GM12872 (cell line): ENCODE data around the gene SMYD3.

ENCODE experiments used
- TF ChIP-seq, protein P1 (sequence below): IDR thresholded peaks from 3 replicates; pipeline ENCODE4 v1.5.1; 2011; ENCODE audit warnings: low read depth, mild to moderate bottlenecking, low read length, moderate library complexity; ENCODE audit not compliant: insufficient read depth

The SMYD3 gene

DNA sequence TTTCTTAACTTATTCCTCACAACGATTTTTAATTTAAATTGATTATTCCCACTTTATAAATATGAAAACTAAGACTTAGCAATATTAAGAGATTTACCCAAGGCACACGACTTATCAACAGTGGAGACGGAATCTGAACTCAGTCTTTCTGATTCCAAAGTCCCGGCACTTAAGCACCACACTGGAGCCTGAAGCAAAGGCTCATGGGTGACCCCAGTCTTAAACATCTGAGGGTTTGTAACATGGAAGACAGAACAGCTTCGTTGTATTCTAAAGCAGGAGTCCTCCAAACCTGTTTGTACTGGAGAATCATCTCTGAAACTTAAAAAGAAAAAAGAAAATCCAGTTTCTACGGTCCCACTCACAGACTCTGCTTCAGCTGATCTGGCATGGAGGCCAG is 519.5 kb downstream of the SMYD3 start:
- TF ChIP-seq, protein P1, sequence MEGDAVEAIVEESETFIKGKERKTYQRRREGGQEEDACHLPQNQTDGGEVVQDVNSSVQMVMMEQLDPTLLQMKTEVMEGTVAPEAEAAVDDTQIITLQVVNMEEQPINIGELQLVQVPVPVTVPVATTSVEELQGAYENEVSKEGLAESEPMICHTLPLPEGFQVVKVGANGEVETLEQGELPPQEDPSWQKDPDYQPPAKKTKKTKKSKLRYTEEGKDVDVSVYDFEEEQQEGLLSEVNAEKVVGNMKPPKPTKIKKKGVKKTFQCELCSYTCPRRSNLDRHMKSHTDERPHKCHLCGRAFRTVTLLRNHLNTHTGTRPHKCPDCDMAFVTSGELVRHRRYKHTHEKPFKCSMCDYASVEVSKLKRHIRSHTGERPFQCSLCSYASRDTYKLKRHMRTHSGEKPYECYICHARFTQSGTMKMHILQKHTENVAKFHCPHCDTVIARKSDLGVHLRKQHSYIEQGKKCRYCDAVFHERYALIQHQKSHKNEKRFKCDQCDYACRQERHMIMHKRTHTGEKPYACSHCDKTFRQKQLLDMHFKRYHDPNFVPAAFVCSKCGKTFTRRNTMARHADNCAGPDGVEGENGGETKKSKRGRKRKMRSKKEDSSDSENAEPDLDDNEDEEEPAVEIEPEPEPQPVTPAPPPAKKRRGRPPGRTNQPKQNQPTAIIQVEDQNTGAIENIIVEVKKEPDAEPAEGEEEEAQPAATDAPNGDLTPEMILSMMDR = no peak

DNA sequence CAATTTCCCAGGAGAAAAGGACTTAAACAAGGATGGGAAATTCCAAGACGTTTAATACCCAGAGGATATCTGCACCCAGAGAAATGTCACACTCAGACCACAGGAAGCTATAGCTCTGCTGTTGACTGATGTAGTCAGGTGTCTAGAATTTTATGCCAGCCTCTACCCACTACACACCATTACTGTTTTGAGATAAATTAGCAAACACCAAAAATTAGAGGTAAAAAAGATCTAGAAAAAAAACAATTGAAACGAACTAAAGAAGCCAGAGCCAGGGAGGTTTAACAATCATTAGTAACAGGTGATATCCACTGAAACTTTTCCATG is 519.9 kb downstream of the SMYD3 start:
- TF ChIP-seq, protein P1 = no peak

DNA sequence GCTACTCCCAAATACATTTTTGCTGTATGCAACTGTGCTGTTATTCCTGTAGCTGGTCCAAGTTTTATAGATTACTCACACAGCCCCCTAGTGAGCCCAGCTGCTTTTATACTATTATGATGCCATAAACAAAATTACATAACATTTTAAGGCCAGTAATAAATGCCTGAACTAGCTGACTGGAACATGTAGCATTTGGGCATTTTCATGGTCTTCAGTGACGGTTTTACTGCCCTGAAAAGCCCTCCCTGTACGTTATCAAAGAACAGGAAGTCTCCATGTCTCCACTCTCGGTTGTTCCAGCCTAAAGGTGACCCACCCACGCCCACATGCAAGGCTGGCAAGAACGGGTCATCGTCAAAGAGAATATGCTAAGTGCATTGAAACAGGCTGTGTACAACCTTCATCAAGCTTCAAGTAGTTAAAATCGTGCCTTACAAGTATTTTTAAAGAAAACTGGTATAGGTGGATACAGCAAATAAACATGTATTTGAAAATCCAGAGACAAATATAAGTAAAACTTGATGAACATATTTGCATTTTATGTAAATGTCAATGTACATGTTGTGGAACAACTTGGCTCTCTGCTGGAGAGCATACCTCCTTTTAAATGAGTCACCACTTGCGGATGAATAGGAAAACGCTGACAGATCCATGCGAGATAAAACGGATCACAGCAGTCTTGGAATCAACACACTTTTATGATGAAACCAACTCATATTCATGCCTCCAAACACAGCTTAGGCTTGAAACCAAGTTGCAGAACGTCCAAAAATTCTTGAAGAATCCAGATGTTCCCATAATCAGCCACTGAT is 520.5 kb downstream of the SMYD3 start:
- TF ChIP-seq, protein P1 = no peak

DNA sequence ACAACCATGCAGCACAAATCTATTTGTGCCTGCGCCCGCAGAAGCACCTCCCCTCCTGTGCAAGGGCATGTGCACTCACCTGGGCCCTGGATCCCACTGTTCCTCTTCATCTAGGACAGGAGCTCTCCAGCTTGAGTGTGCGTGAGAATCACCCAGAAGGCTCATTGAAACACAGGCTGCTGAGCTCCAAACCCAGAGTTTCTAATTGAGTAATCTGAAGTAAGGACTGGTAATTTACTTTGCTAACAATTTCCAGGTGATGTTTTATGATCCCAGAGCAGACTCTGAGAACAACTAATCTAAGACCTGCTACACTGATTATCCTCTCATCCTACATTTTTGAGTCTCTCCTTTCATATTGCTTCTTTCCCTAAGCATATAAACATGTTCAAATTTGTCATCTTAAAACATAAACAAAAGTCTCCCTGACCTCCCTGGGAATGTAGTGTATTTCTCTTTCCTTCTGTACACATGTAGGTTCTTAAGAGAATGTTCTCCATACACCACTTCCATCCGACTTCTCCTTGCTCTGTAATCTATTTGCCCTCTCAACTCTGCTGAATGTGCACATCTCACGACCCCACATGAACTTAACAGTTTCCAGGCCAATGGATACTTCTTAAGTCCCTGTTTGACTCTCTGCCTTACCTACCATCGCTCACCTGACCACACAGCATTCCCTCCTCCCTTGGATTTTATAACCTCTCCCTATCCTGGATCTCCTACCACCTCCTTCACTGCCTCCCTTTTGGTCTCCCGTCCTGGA is 522.5 kb downstream of the SMYD3 start:
- TF ChIP-seq, protein P1 = no peak

DNA sequence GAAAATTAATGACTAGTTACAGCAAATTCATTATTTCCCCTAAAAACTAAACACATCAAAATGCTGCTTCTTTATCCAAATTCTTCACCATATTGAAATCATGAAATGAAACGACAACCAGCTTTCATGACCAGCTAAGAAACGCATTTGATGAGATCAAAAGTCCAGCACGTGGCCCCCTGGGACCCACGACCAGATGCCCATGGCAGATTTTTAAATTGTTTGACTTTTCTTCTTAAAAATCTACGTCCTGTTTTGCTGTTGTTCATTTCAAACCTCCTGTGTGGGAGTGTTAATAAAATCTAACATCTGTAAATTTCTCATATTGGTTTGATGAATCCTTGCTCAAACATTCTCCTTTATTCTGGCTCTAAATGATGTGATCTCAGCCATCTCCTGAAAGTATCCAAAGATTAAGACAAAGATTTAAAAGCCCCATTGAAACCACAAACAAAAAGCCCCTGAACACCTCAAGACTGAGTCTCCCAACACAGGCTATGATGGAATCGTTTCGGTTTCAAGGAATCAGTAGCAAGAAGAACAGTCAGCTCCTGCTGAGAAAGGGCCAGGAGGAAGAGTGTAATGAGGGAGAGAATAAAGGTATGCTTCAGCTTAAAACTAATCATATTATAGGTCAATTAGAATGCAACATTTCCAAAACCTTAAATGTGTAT is 523.6 kb downstream of the SMYD3 start:
- TF ChIP-seq, protein P1 = no peak

DNA sequence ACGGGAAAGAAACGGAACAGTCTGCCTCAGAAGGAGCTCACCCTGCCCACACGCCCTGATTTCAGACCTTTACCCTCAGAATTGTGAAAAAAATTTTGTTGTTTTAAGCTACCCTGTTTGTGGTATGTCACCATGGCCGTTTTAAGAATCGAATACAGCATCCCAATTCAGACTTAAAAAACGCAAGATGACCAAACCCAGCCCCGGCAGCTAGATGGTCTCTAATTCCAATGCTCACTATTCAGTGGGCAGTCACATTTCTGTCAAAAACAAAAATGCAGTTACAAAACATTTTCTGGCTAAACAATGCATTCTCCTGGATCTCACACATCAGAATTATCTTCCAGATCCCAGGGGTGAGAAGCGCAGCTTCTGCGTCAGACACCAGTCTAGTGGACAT is 527.5 kb downstream of the SMYD3 start:
- TF ChIP-seq, protein P1 = no peak

DNA sequence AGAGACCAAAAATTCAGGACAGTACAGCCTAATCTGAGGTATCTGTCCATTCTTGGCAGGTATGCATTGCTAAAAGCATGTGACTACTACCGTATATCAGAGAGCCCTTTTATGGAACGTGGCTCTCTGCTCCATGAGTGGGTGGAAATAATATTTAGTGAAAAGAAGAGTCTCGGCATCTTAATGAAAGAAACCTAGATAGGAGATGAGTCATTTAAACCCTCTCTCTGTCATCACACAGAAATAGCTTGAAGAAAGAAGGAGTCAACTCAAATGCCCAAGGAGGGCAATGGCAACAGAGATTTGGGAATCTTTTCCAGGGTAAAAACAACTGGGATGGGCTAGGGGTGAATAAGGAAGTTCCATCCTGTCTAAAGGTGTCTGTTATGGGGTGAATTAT is 528.2 kb downstream of the SMYD3 start:
- TF ChIP-seq, protein P1 = no peak
